GM21576 (cell line): ENCODE results near the gene TRIM3.

Experiments used
- ATAC-seq: cut with Tn5 transposase; IDR thresholded peaks from one replicate; pipeline ENCODE4 v1.9.1; 2021; ENCODE audit warnings: mild to moderate bottlenecking, moderate library complexity; ENCODE audit not compliant: unreplicated experiment

TRIM3 gene

GRCh38 chr11:6442441-6442840, 31.3 kb downstream of the TRIM3 start:
- no peak for ATAC-seq

- no peak for ATAC-seq
These were observed 32.8 kb downstream of the TRIM3 start, which contains the start of gene HPX for GRCh38 chr11:6440906-6441358. TSS of gene HPX (minus strand) at chr11:6440987. CDS start at chr11:6440963, 24 bp downstream.

- ATAC-seq: no peak
These were observed 34.7 kb downstream of the TRIM3 start for GRCh38 chr11:6438979-6439571.

GRCh38 chr11:6437993-6438392, 35.7 kb downstream of the TRIM3 start:
- no peak for ATAC-seq

GRCh38 chr11:6437423-6437822, 36.3 kb downstream of the TRIM3 start:
- no peak for ATAC-seq

GRCh38 chr11:6433998-6434660, 39.6 kb downstream of the TRIM3 start:
- ATAC-seq: peak; percentile 39

- no peak for ATAC-seq
These were observed 41.9 kb downstream of the TRIM3 start for GRCh38 chr11:6431861-6432260.

GRCh38 chr11:6427516-6427915, 46.2 kb downstream of the TRIM3 start:
- ATAC-seq: no peak

- no peak for ATAC-seq
These were observed 53.1 kb downstream of the TRIM3 start for GRCh38 chr11:6420677-6421076.

GRCh38 chr11:6419009-6419631, 54.6 kb downstream of the TRIM3 start, which contains the start of gene APBB1:
TSS of gene APBB1 (minus strand) at chr11:6419094. CDS start at chr11:6411347, 7,747 bp downstream.
- ATAC-seq: peak; percentile 42

- no peak for ATAC-seq
These were observed 55.2 kb downstream of the TRIM3 start for GRCh38 chr11:6418557-6419008.

- no peak for ATAC-seq
These were observed 55.7 kb downstream of the TRIM3 start for GRCh38 chr11:6417907-6418556.

- ATAC-seq: no peak
These were observed 57.9 kb downstream of the TRIM3 start for GRCh38 chr11:6415797-6416196.

GRCh38 chr11:6414874-6415328, 58.8 kb downstream of the TRIM3 start:
- peak; percentile 55 for ATAC-seq

GRCh38 chr11:6413791-6414201, 59.9 kb downstream of the TRIM3 start:
- ATAC-seq: no peak

- ATAC-seq: no peak
These were observed 62.1 kb downstream of the TRIM3 start for GRCh38 chr11:6411594-6412031.

GRCh38 chr11:6410695-6411430, 62.9 kb downstream of the TRIM3 start:
- ATAC-seq: no peak

GRCh38 chr11:6406370-6406769, 67.4 kb downstream of the TRIM3 start:
- no peak for ATAC-seq

GRCh38 chr11:6405846-6406245, 67.9 kb downstream of the TRIM3 start:
- ATAC-seq: no peak

GRCh38 chr11:6405052-6405667, 68.6 kb downstream of the TRIM3 start:
- ATAC-seq: no peak
